Activated CD4-positive, alpha-beta T cell treated with anti-CD3 and anti-CD28 coated beads, Interleukin-2, amount 50 U/mL, for 1 hour (primary cell): ENCODE measurements around the gene NKX6-1.

ENCODE experiments used
- DNase-seq: peaks from one replicate; pipeline ENCODE4 v3.0.0-alpha.2; 2020

The NKX6-1 gene

GRCh38 chr4:84472154-84472553 lies 26.9 kb downstream of the NKX6-1 start:
- DNase-seq: no peak

DNA sequence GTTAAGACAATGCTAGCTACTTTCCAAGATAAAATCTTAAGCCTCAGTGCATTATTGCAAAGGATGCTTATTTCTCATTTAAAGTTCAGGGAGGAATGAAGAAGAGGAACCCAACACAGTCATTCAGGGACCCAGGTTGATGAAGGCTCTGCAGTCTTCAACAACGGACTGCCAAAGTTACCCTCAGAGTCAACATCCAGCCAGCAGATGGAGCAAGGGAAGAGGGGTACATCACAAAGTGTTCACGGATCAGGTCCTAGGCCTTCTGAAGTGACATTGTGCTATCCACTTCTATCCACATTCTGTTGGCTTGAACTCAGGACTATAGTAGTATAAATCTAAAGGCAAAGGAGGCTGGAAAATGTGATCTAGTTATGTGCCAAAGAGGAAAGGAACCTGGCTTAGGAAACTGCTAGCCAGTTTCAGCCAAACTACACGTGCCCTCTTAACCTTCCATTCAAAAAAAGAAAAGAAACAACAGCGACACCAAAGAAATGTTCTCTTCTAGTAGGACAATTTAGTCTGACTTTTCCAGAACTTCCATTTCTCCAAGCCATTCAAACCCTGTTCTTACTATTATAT lies 28.8 kb downstream of the NKX6-1 start:
- DNase-seq: no peak

- no peak for DNase-seq
Observed at GRCh38 chr4:84467601-84468000, 31.5 kb downstream of the NKX6-1 start.

DNA sequence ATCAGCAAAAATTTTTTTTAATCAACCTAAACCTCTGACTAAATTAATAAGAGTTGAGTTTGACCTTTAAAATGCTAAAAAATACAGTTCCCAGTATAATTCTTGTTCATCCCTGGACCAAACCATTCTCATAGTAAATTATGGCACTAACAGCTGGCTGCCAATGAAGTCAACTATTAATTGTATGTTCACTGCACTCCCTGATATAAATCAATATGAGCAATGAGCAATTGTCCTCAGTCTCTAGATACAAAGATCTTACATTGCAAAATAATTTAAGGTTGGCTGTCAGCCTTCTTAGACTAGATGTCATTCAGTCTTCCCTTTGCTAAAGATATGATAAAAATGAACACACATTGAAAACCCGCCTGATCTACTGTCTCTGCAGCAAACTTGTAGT lies 39.3 kb downstream of the NKX6-1 start:
- no peak for DNase-seq

GRCh38 chr4:84456157-84456556 lies 42.9 kb downstream of the NKX6-1 start:
- no peak for DNase-seq

- DNase-seq: no peak
Observed at GRCh38 chr4:84455697-84456096, 43.4 kb downstream of the NKX6-1 start.

- DNase-seq: no peak
Observed at GRCh38 chr4:84451546-84451945, 47.5 kb downstream of the NKX6-1 start.

GRCh38 chr4:84443523-84443922 lies 55.6 kb downstream of the NKX6-1 start:
- no peak for DNase-seq

GRCh38 chr4:84442778-84443177 lies 56.3 kb downstream of the NKX6-1 start:
- no peak for DNase-seq
